SK-N-SH treated with all-trans-retinoic acid at 6 μM for 48 hours (cell line): Measurements from ENCODE around the gene HELZ.

Source experiments
- ATAC-seq: fragments of 200-7000 bp; cut with Tn5 transposase; 3 replicates; pipeline ENCODE4 v1.9.1; 2020; ENCODE audit warnings: mild to moderate bottlenecking, moderate library complexity
- ARNTL ChIP-seq: fragments of 450-650 bp; formaldehyde crosslinking; IDR thresholded peaks from 2 replicates; pipeline ENCODE4 v1.5.0; 2020; ENCODE audit warnings: low read depth, mild to moderate bottlenecking, moderate library complexity, borderline replicate concordance
- CREB5 ChIP-seq: fragments of 250-450 bp; sonication (Bioruptor Pico); IDR thresholded peaks from 2 replicates; pipeline ENCODE4 v1.5.1; 2020; ENCODE audit warnings: low read depth, mild to moderate bottlenecking, moderate library complexity
- CSDC2 ChIP-seq: fragments of 250-450 bp; sonication (Bioruptor Pico); IDR thresholded peaks from 2 replicates; pipeline ENCODE4 v1.5.0; 2020; ENCODE audit warnings: mild to moderate bottlenecking, moderate library complexity
- CSRNP3 ChIP-seq: fragments of 250-450 bp; sonication (Bioruptor Pico); IDR thresholded peaks from 2 replicates; pipeline ENCODE4 v1.5.1; 2021; ENCODE audit warnings: mild to moderate bottlenecking, moderate library complexity
- ESRRG ChIP-seq: fragments of 250-450 bp; sonication (Bioruptor Pico); IDR thresholded peaks from 2 replicates; pipeline ENCODE4 v1.6.1; 2021; ENCODE audit warnings: mild to moderate bottlenecking
- GLIS3 ChIP-seq: fragments of 250-450 bp; sonication (Bioruptor Pico); IDR thresholded peaks from 2 replicates; pipeline ENCODE4 v1.5.0; 2020; ENCODE audit warnings: mild to moderate bottlenecking, moderate library complexity
- PATZ1 ChIP-seq: fragments of 250-450 bp; sonication (Bioruptor Pico); IDR thresholded peaks from 2 replicates; pipeline ENCODE4 v1.8.0; 2020; ENCODE audit warnings: mild to moderate bottlenecking, moderate library complexity, borderline replicate concordance
- POU6F1 ChIP-seq: fragments of 250-450 bp; sonication (Bioruptor Pico); IDR thresholded peaks from 2 replicates; pipeline ENCODE4 v1.8.0; 2021; ENCODE audit warnings: low read depth, mild to moderate bottlenecking, moderate library complexity, borderline replicate concordance
- PPARA ChIP-seq: fragments of 250-450 bp; sonication (Bioruptor Pico); IDR thresholded peaks from 2 replicates; pipeline ENCODE4 v1.5.0; 2020; ENCODE audit warnings: mild to moderate bottlenecking, borderline replicate concordance
- RARB ChIP-seq: fragments of 250-450 bp; sonication (Bioruptor Pico); IDR thresholded peaks from 2 replicates; pipeline ENCODE4 v1.8.0; 2021; ENCODE audit warnings: mild to moderate bottlenecking, moderate library complexity
- TCF4 ChIP-seq: fragments of 250-450 bp; sonication (Bioruptor Pico); IDR thresholded peaks from 2 replicates; pipeline ENCODE4 v1.8.0; 2021; ENCODE audit warnings: mild to moderate bottlenecking, moderate library complexity, borderline replicate concordance
- TOX ChIP-seq: fragments of 250-450 bp; sonication (Bioruptor Pico); IDR thresholded peaks from 2 replicates; pipeline ENCODE4 v1.8.0; 2021; ENCODE audit warnings: mild to moderate bottlenecking, moderate library complexity, borderline replicate concordance
- ZC3H10 ChIP-seq: fragments of 250-450 bp; sonication (Bioruptor Pico); IDR thresholded peaks from 2 replicates; pipeline ENCODE4 v1.5.1; 2021; ENCODE audit warnings: mild to moderate bottlenecking, moderate library complexity
- ZFP3 ChIP-seq: fragments of 250-450 bp; sonication (Bioruptor Pico); IDR thresholded peaks from 2 replicates; pipeline ENCODE4 v1.5.0; 2020; ENCODE audit warnings: mild to moderate bottlenecking, moderate library complexity
- ZFP30 ChIP-seq: fragments of 450-650 bp; formaldehyde crosslinking; IDR thresholded peaks from 2 replicates; pipeline ENCODE4 v1.5.0; 2022; ENCODE audit warnings: mild to moderate bottlenecking, moderate library complexity
- ZNF70 ChIP-seq: fragments of 450-650 bp; formaldehyde crosslinking; IDR thresholded peaks from 2 replicates; pipeline ENCODE4 v1.5.0; 2020; ENCODE audit warnings: mild to moderate bottlenecking, moderate library complexity
- ZNF8 ChIP-seq: fragments of 450-650 bp; formaldehyde crosslinking; IDR thresholded peaks from 2 replicates; pipeline ENCODE4 v1.5.0; 2020; ENCODE audit warnings: mild to moderate bottlenecking, moderate library complexity

The HELZ gene

GRCh38 chr17:67270416-67270815 is 25.4 kb upstream of the HELZ start:
- TF ChIP-seq PATZ1, result no peak
- TF ChIP-seq POU6F1, result no peak
- no peak for TF ChIP-seq ZFP3 (CRISPR knock-in tag)
- no peak for TF ChIP-seq PPARA (CRISPR knock-in tag)
- no peak for TF ChIP-seq TOX
- no peak for TF ChIP-seq CSDC2 (CRISPR knock-in tag)
- no peak for TF ChIP-seq CREB5 (CRISPR knock-in tag)
- no peak for TF ChIP-seq ZNF70 (CRISPR knock-in tag)
- TF ChIP-seq CSRNP3, result no peak
- TF ChIP-seq ESRRG (CRISPR knock-in tag), result no peak
- TF ChIP-seq ZC3H10 (CRISPR knock-in tag), result no peak
- no peak for TF ChIP-seq RARB
- ATAC-seq, result no peak

GRCh38 chr17:67266496-67266895 is 21.5 kb upstream of the HELZ start:
- TF ChIP-seq CREB5 (CRISPR knock-in tag), result no peak
- no peak for TF ChIP-seq ZNF8
- TF ChIP-seq CSDC2 (CRISPR knock-in tag), result no peak
- TF ChIP-seq ARNTL, result no peak
- TF ChIP-seq PATZ1, result no peak
- no peak for TF ChIP-seq ESRRG (CRISPR knock-in tag)
- no peak for TF ChIP-seq POU6F1
- TF ChIP-seq TOX, result no peak
- no peak for TF ChIP-seq ZC3H10 (CRISPR knock-in tag)
- ATAC-seq, result no peak

- ATAC-seq, result no peak
These were observed 20.5 kb upstream of the HELZ start for GRCh38 chr17:67265436-67266019.

More at GRCh38 chr17:67265436-67266019, 20.5 kb upstream of the HELZ start:
- TF ChIP-seq TCF4 (CRISPR knock-in tag) (peak; percentile 43; the same call in 1 of the 2 replicates), ARNTL (no peak), GLIS3 (no peak), ZFP30 (CRISPR knock-in tag) (no peak), CREB5 (CRISPR knock-in tag) (no peak), TOX (no peak), ZC3H10 (CRISPR knock-in tag) (no peak)
